Measurements from ENCODE around the gene TEKT3. TPM values are rescaled to one million over a fixed set of nuclear protein-coding genes. Genes with fewer than 3 reads are reported as not detected.

Gene TEKT3
- total and polyA plus RNA-seq, 2 of the 4 experiments (the other 2 are of a cell fraction): 0.15 TPM; not detected in 1

DNA sequence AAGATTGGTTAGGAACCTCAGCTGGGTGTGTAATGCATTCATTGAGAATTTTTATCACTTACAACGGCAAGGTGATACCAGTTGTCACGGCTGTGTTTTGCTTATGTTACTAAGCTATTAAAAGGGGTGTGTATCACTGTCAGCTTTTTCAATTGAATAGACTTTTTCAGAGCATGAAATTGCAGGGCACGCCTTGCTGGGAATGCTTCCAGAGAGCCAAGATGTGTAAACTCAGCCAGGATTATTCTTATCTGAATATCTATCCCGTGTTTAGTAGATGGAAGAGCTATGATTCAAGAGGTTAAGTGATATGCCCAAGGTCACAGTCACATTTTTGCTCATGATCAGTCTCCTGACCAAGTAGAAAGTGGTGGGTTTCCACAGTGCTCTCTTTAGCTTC, 6.6 kb upstream of the TEKT3 start:
- Histone ChIP-seq H2BK120ac (ENCODE audit: low read depth, low read length) (no peak overlapping the region), H3K27ac (ENCODE audit: insufficient read depth, low read length) (no peak overlapping the region), H3K79me1 (ENCODE audit: low read depth in 1 of 2, low read length in 2 of 2) (no peaks in the 10 kb centered on the region), H3K9me3 (ENCODE audit: control insufficient read depth, insufficient read depth, low read length) (no peaks in the 10 kb centered on the region), H2AFZ (replicated peaks; ENCODE audit: low read length, poor library complexity) (no peak overlapping the region), H2AK9ac (replicated peaks; ENCODE audit: low read depth, low read length, poor library complexity) (no peak overlapping the region), H2BK20ac (ENCODE audit: low read depth, low read length) (no peak overlapping the region), H4K8ac (ENCODE audit: low read depth in 2 of 2, low read length in 2 of 2) (no peak overlapping the region), H3K14ac (replicated peaks; ENCODE audit: low read depth, low read length) (no peak overlapping the region), H3K4me2 (ENCODE audit: low read depth, low read length) (no peak overlapping the region), H3K4me3 (ENCODE audit: insufficient read depth, low read depth, low read length) (no peak overlapping the region), H3K56ac (ENCODE audit: extremely low read depth, insufficient read depth, low read length) (no peak overlapping the region), H3K4me1 (ENCODE audit: control insufficient read depth, insufficient read depth, low read length) (peaks cover 5% of the 10 kb centered on the region; the same call in 1 of the 2 replicates), H3K4ac (ENCODE audit: low read depth, low read length) (no peak overlapping the region), H3K9ac (ENCODE audit: low read depth, low read length) (no peak overlapping the region), H3K23ac (ENCODE audit: low read depth, low read length) (no peak overlapping the region), H4K91ac (ENCODE audit: insufficient read depth, low read depth, low read length) (no peak overlapping the region), H3K18ac (ENCODE audit: low read depth, low read length) (no peak overlapping the region), H2BK15ac (ENCODE audit: low read depth, low read length) (no peak overlapping the region), H2BK5ac (ENCODE audit: low read depth, low read length, poor library complexity, severe bottlenecking) (no peak overlapping the region), H3K9me1 (ENCODE audit: insufficient read depth, low read length) (no peaks in the 10 kb centered on the region), H4K5ac (ENCODE audit: low read depth, low read length) (no peak overlapping the region), H2AK5ac (ENCODE audit: low read depth, low read length) (no peak overlapping the region), H4K20me1 (ENCODE audit: insufficient read depth, low read length) (no peaks in the 10 kb centered on the region), H3K36me3 (ENCODE audit: control insufficient read depth, insufficient read depth, low read length) (no peaks in the 10 kb centered on the region), H3K27me3 (ENCODE audit: control insufficient read depth, insufficient read depth, low read length) (peaks cover 5% of the 10 kb centered on the region; the same call in 1 of the 2 replicates)
- ATAC-seq (ENCODE audit: low read depth) (peak; percentile 41), DNase-seq (peak; percentile 34)
- no CpG with 5 or more reads among the region's 4 CpGs for WGBS, 2 experiments (ENCODE audit: extremely low coverage in 2 of 2, insufficient read length in 1 of 2)
- no TSS peak for BruUV-seq (replicated peaks)
- in situ Hi-C loops (cut with MboI; ENCODE audit: low sequenced_read_pairs) (no loop called here), intact Hi-C loops (cut with micrococcal nuclease) (loop anchor here (10.0 kb wide), 1 partner anchor 83 kb away; the partner anchor contains the start of gene PMP22), dilution Hi-C loops (cut with HindIII; ENCODE audit: low sequenced_read_pairs, unreplicated experiment) (no loop called here)
- ChIA-PET POLR2A (ENCODE audit: unreplicated experiment) (no interaction called here), CTCF (no interaction called here)
- TF ChIP-seq, protein P1, sequence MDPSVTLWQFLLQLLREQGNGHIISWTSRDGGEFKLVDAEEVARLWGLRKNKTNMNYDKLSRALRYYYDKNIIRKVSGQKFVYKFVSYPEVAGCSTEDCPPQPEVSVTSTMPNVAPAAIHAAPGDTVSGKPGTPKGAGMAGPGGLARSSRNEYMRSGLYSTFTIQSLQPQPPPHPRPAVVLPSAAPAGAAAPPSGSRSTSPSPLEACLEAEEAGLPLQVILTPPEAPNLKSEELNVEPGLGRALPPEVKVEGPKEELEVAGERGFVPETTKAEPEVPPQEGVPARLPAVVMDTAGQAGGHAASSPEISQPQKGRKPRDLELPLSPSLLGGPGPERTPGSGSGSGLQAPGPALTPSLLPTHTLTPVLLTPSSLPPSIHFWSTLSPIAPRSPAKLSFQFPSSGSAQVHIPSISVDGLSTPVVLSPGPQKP (IDR thresholded peaks at IDR 0.05; ENCODE audit: borderline replicate concordance, low read depth, low read length): no peak
- no peak for TF ChIP-seq FOS (IDR thresholded peaks at IDR 0.05; ENCODE audit: low read depth, low read length)
- TF ChIP-seq RAD21 (IDR thresholded peaks at IDR 0.05; ENCODE audit: low read length): no peak
- no peak for TF ChIP-seq MAFK (IDR thresholded peaks at IDR 0.05; ENCODE audit: low read depth, low read length)
- TF ChIP-seq CEBPB (IDR thresholded peaks at IDR 0.05; ENCODE audit: low read depth, low read length): no peak
- TF ChIP-seq, protein P2, sequence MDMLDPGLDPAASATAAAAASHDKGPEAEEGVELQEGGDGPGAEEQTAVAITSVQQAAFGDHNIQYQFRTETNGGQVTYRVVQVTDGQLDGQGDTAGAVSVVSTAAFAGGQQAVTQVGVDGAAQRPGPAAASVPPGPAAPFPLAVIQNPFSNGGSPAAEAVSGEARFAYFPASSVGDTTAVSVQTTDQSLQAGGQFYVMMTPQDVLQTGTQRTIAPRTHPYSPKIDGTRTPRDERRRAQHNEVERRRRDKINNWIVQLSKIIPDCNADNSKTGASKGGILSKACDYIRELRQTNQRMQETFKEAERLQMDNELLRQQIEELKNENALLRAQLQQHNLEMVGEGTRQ (IDR thresholded peaks at IDR 0.05; ENCODE audit: low read depth, low read length): no peak
- TF ChIP-seq NFE2L2 (IDR thresholded peaks at IDR 0.05; ENCODE audit: low read depth, low read length): no peak
- no peak for TF ChIP-seq BHLHE40 (IDR thresholded peaks at IDR 0.05; ENCODE audit: low read depth, low read length)
- TF ChIP-seq MXI1 (IDR thresholded peaks at IDR 0.05; ENCODE audit: borderline replicate concordance, low read depth, low read length): no peak
- no peak for TF ChIP-seq RCOR1 (IDR thresholded peaks at IDR 0.05; ENCODE audit: insufficient replicate concordance, low read length)
- no peak for TF ChIP-seq MAZ (IDR thresholded peaks at IDR 0.05; ENCODE audit: borderline replicate concordance, low read depth, low read length)
- no peak for TF ChIP-seq RFX5 (IDR thresholded peaks at IDR 0.05; ENCODE audit: low read depth, low read length)
- TF ChIP-seq SMC3 (IDR thresholded peaks at IDR 0.05; ENCODE audit: low read depth, low read length): no peak
- no peak for TF ChIP-seq POLR2A (IDR thresholded peaks at IDR 0.05; ENCODE audit: low read depth, low read length)
- TF ChIP-seq CHD1 (IDR thresholded peaks at IDR 0.05; ENCODE audit: low read depth, low read length): no peak
- TF ChIP-seq, protein P3, sequence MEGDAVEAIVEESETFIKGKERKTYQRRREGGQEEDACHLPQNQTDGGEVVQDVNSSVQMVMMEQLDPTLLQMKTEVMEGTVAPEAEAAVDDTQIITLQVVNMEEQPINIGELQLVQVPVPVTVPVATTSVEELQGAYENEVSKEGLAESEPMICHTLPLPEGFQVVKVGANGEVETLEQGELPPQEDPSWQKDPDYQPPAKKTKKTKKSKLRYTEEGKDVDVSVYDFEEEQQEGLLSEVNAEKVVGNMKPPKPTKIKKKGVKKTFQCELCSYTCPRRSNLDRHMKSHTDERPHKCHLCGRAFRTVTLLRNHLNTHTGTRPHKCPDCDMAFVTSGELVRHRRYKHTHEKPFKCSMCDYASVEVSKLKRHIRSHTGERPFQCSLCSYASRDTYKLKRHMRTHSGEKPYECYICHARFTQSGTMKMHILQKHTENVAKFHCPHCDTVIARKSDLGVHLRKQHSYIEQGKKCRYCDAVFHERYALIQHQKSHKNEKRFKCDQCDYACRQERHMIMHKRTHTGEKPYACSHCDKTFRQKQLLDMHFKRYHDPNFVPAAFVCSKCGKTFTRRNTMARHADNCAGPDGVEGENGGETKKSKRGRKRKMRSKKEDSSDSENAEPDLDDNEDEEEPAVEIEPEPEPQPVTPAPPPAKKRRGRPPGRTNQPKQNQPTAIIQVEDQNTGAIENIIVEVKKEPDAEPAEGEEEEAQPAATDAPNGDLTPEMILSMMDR (conservative IDR thresholded peaks at IDR 0.05; ENCODE audit: low read depth, low read length): no peak
